A673 (cell line): ENCODE measurements around the gene GLS2. TPM values are rescaled to one million over a fixed set of nuclear protein-coding genes. Genes with fewer than 3 reads are reported as not detected.
A peak's percentile ranks its signal among the peaks of the same experiment; 100 is the strongest.
"Not testable (repeated sequence)": the region's sequence is repeated elsewhere in the genome, so short reads cannot be mapped to it uniquely, and the experiment has no call there.

Source experiments
- BruUV-seq: library from RNA; stranded (reverse); fragments of 400-500 nt; replicated peaks from 2 replicates; lab custom pipeline; 2021; lab: Mats Ljungman, UMichigan
- CTCF ChIA-PET: fragments of 300-600 bp; sonication (Branson Sonifier 250); formaldehyde crosslinking; loops from one replicate; lab custom pipeline; 2022; ENCODE audit warnings: antibody characterized with exemption; lab: Charles Lee
- POLR2A ChIA-PET: fragments of 300-600 bp; sonication (Branson Sonifier 250); formaldehyde crosslinking; loops from one replicate; lab custom pipeline; 2022; ENCODE audit warnings: antibody characterized with exemption; ENCODE audit not compliant: low non-redundant PET; lab: Charles Lee
- DNase-seq: peaks from one replicate; pipeline ENCODE4 v3.0.0-alpha.2; 2015; ENCODE audit warnings: low spot score
- H3K27ac ChIP-seq: fragments of 200-600 bp; sonication (generic); 2 replicates; pipeline ENCODE4 v1.5.1; 2016; ENCODE audit warnings: mixed run types, low read depth, mild to moderate bottlenecking, mixed read lengths, antibody characterized with exemption, low read length; ENCODE audit not compliant: poor library complexity, severe bottlenecking
- H3K27me3 ChIP-seq: fragments of 200-600 bp; sonication (generic); replicated peaks from 2 replicates; pipeline ENCODE4 v1.6.1; 2017; ENCODE audit warnings: mixed run types, low read depth, mild to moderate bottlenecking, mixed read lengths, antibody characterized with exemption, low read length; ENCODE audit not compliant: insufficient read depth, poor library complexity
- H3K36me3 ChIP-seq: fragments of 200-600 bp; sonication (generic); 2 replicates; pipeline ENCODE4 v1.6.1; 2016; ENCODE audit warnings: mixed run types, mild to moderate bottlenecking, mixed read lengths, antibody characterized with exemption, low read length; ENCODE audit not compliant: insufficient read depth, poor library complexity, severe bottlenecking
- H3K4me1 ChIP-seq: fragments of 200-600 bp; sonication (generic); 2 replicates; pipeline ENCODE4 v1.6.1; 2017; ENCODE audit warnings: mixed run types, mild to moderate bottlenecking, mixed read lengths, antibody characterized with exemption, low read length; ENCODE audit not compliant: insufficient read depth, poor library complexity, severe bottlenecking
- H3K4me3 ChIP-seq: fragments of 200-600 bp; sonication (generic); 2 replicates; pipeline ENCODE4 v1.5.1; 2016; ENCODE audit warnings: low read depth, mixed run types, mild to moderate bottlenecking, mixed read lengths, low read length; ENCODE audit not compliant: poor library complexity, severe bottlenecking
- H3K9me3 ChIP-seq: fragments of 200-600 bp; sonication (generic); 2 replicates; pipeline ENCODE4 v1.6.1; 2016; ENCODE audit warnings: mixed run types, low read depth, mild to moderate bottlenecking, mixed read lengths, antibody characterized with exemption, low read length; ENCODE audit not compliant: poor library complexity, severe bottlenecking
- CTCF ChIP-seq: fragments of 300-800, 200-600 bp; sonication (generic); conservative IDR thresholded peaks from 2 replicates; pipeline ENCODE4 v1.5.1; 2017; ENCODE audit warnings: low read depth, mild to moderate bottlenecking, antibody characterized with exemption, low read length, moderate library complexity, mixed read lengths
- EZH2 ChIP-seq: fragments of 200-600 bp; sonication (generic); IDR thresholded peaks from 2 replicates; pipeline ENCODE4 v1.6.1; 2017; ENCODE audit warnings: borderline replicate concordance, low read depth, mild to moderate bottlenecking, mixed read lengths, antibody characterized with exemption, low read length; ENCODE audit not compliant: poor library complexity, severe bottlenecking
- intact Hi-C: fragments of 100-400 bp; cut with micrococcal nuclease; formaldehyde crosslinking; loops from one replicate; pipeline ENCODE4 v1.10.0; 2022; ENCODE audit not compliant: unreplicated experiment
- total RNA-seq: library from RNA; stranded (reverse); gene quantifications from 2 replicates; pipeline ENCODE4 v1.2.3, GENCODE V29; 2021

The GLS2 gene
- total RNA-seq, 1 experiment from 2014 or later = not detected

- H3K9me3 ChIP-seq, H3K4me1 ChIP-seq, BruUV-seq, H3K4me3 ChIP-seq, H3K27ac ChIP-seq, H3K36me3 ChIP-seq, POLR2A ChIA-PET, H3K27me3 ChIP-seq: not testable (repeated sequence)
- peak; percentile 40 for TF ChIP-seq CTCF
- intact Hi-C loops = loop anchor here (5.0 kb wide), 1 partner anchor 96 kb away; no protein-coding TSS in a partner anchor
- CTCF ChIA-PET = interaction anchor here (0.7 kb wide), 1 partner anchor 140 kb away, joined by 3 read pairs; no protein-coding TSS in a partner anchor
- DNase-seq = peak; percentile 52
Observed at GRCh38 chr12:56496704-56497103, 8.7 kb upstream of the GLS2 start.

GRCh38 chr12:56494481-56494880, 6.5 kb upstream of the GLS2 start:
- H3K27ac ChIP-seq, H3K36me3 ChIP-seq, H3K4me1 ChIP-seq, H3K4me3 ChIP-seq, POLR2A ChIA-PET, H3K9me3 ChIP-seq, BruUV-seq, CTCF ChIA-PET, intact Hi-C loops, DNase-seq: not testable (repeated sequence)
- peaks cover 25% of the 10 kb centered on the region for H3K27me3 ChIP-seq

- H3K36me3 ChIP-seq, H3K4me3 ChIP-seq, POLR2A ChIA-PET, H3K9me3 ChIP-seq, DNase-seq, intact Hi-C loops, H3K4me1 ChIP-seq, BruUV-seq, H3K27ac ChIP-seq, CTCF ChIA-PET: not testable (repeated sequence)
- H3K27me3 ChIP-seq = peaks cover 29% of the 10 kb centered on the region
Observed at GRCh38 chr12:56494106-56494415, 6.1 kb upstream of the GLS2 start.

GRCh38 chr12:56493409-56494105, 5.6 kb upstream of the GLS2 start:
- H3K4me3 ChIP-seq, BruUV-seq, H3K4me1 ChIP-seq, intact Hi-C loops, H3K36me3 ChIP-seq, DNase-seq, H3K9me3 ChIP-seq, POLR2A ChIA-PET, CTCF ChIA-PET, H3K27ac ChIP-seq: not testable (repeated sequence)
- peaks cover 30% of the 10 kb centered on the region for H3K27me3 ChIP-seq

GRCh38 chr12:56490360-56490759, 2.4 kb upstream of the GLS2 start:
- TF ChIP-seq CTCF (no peak), EZH2 (no peak)
- ChIA-PET CTCF (no interaction called here), POLR2A (no interaction called here)
- no TSS peak for BruUV-seq
- Histone ChIP-seq H3K4me3 (no peak overlapping the region), H3K4me1 (peaks cover 15% of the 10 kb centered on the region), H3K36me3 (no peaks in the 10 kb centered on the region), H3K27ac (no peak overlapping the region), H3K9me3 (no peaks in the 10 kb centered on the region), H3K27me3 (peaks cover 30% of the 10 kb centered on the region)
- no peak for DNase-seq
- intact Hi-C loops = no loop called here
